GM13976 (cell line): ENCODE measurements around the gene AUNIP.

Source experiments
- DNase-seq: peaks from one replicate; pipeline ENCODE4 v3.0.0; 2012; ENCODE audit warnings: low spot score
- CTCF ChIP-seq: IDR thresholded peaks from 2 replicates; pipeline ENCODE4 v1.5.1; 2012; ENCODE audit warnings: borderline replicate concordance, mild to moderate bottlenecking; ENCODE audit not compliant: insufficient read depth; ENCODE audit errors: extremely low read depth, missing control alignments, control extremely low read depth
- in situ Hi-C: fragments of 300-500 bp; cut with MboI; formaldehyde crosslinking; loops from one replicate; pipeline ENCODE4 v1.12.0; 2022; ENCODE audit warnings: low sequenced_read_pairs, mixed read lengths, inconsistent platforms; ENCODE audit not compliant: unreplicated experiment

AUNIP gene

GRCh38 chr1:25797939-25798338 is 61.3 kb downstream of the AUNIP start:
- no peak for TF ChIP-seq CTCF
- in situ Hi-C loops: no loop called here
- no peak for DNase-seq

GRCh38 chr1:25796811-25797458 is 62.3 kb downstream of the AUNIP start:
- in situ Hi-C loops: no loop called here
- TF ChIP-seq CTCF: peak; percentile 83
- peak; percentile 76 for DNase-seq

GRCh38 chr1:25795946-25796810 is 63.1 kb downstream of the AUNIP start:
- TF ChIP-seq CTCF: no peak
- in situ Hi-C loops: no loop called here
- DNase-seq: no peak

- DNase-seq: no peak
- no peak for TF ChIP-seq CTCF
- in situ Hi-C loops: no loop called here
Measured at GRCh38 chr1:25795211-25795610, 64.0 kb downstream of the AUNIP start.

GRCh38 chr1:25794325-25794724 is 64.9 kb downstream of the AUNIP start:
- in situ Hi-C loops: no loop called here
- TF ChIP-seq CTCF: no peak
- DNase-seq: no peak

- TF ChIP-seq CTCF: no peak
- DNase-seq: no peak
- in situ Hi-C loops: no loop called here
Measured at GRCh38 chr1:25793585-25794170, 65.6 kb downstream of the AUNIP start.
